Mucosa of descending colon (tissue), 3 donors: Measurements from ENCODE around the gene ARHGAP26. TPM values are rescaled to one million over a fixed set of nuclear protein-coding genes. Genes with fewer than 3 reads are reported as not detected.

Experiments
- ATAC-seq: fragments of 200-7000 bp; cut with Tn5 transposase; one replicate; pipeline ENCODE4 v1.9.1; 2020; ENCODE audit warnings: mild to moderate bottlenecking, moderate library complexity
- DNase-seq, 3 donors: peaks; one replicate each; pipeline ENCODE4 v3.0.0-alpha.2; 2020
- H3K36me3 ChIP-seq: fragments of 200-600 bp; one replicate; pipeline ENCODE4 v1.8.0; 2021; ENCODE audit warnings: low read depth, mild to moderate bottlenecking
- H3K4me1 ChIP-seq: fragments of 200-600 bp; one replicate; pipeline ENCODE4 v1.8.0; 2021; ENCODE audit warnings: low read depth, mild to moderate bottlenecking
- H3K4me3 ChIP-seq: fragments of 200-600 bp; one replicate; pipeline ENCODE4 v1.8.0; 2021; ENCODE audit warnings: mild to moderate bottlenecking
- H3K9me3 ChIP-seq: fragments of 200-600 bp; one replicate; pipeline ENCODE4 v1.8.0; 2021; ENCODE audit warnings: mild to moderate bottlenecking
- intact Hi-C, 2 donors: fragments of 100-400 bp; cut with DNase I in 1 of 2; cut with micrococcal nuclease in 1 of 2; formaldehyde crosslinking; loops; one replicate each; pipeline versions ENCODE4 v1.11.0 to v1.11.1; 2022; cut with DNase I, micrococcal nuclease
- total RNA-seq, 3 donors: library from RNA; stranded (reverse); fragmentation: NEBNext Ultra II Directional in 2 of 3; extraction: Animal tissue kit (Norgen Biotek cat#: 25700) in 2 of 3; gene quantifications; one replicate each; pipeline versions ENCODE4 v1.2.1 to v1.2.4, GENCODE V29; 2021 to 2023
- TF ChIP-seq, protein P1 (sequence below): fragments of 200-600 bp; IDR thresholded peaks from one replicate; pipeline ENCODE4 v1.8.0; 2022; ENCODE audit warnings: antibody characterized with exemption, mild to moderate bottlenecking
- donor health status: DM: no; HTN: no; CAD: no; lungs with moderate emphysema.
- donor health status: DM: no; HTN: no; CAD: no.
- donor health status: DM: no; HTN: yes; CAD: no.

Gene ARHGAP26
- total RNA-seq, 3 donors from 2014 or later, result 52.9 to 96.0 (median 67.8) TPM

DNA sequence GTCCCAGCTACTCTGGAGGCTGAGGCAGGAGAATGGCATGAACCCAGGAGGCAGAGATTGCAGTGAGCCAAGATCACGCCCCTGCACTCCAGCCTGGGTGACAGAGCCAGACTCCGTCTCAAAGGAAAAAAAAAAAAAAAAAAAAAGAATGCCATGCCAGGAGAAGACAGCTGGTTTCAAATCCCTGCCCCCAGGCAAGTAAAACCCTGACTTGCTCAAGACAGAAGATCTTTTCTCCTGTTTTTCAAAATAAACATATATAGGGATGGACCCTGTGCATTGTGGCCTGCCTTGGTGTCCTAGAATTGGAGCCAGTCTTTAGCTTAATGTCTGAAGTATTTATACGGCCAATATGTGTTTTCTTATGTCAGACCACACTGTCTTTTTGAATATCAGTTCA is 456.2 kb downstream of the ARHGAP26 start:
- intact Hi-C loops, result no loop called here
- ATAC-seq, result no peak
- Histone ChIP-seq H3K4me3 (no peak overlapping the region), H3K36me3 (no peaks in the 10 kb centered on the region), H3K9me3 (no peaks in the 10 kb centered on the region), H3K4me1 (no peaks in the 10 kb centered on the region)
- no peak for DNase-seq
- TF ChIP-seq, protein P1, sequence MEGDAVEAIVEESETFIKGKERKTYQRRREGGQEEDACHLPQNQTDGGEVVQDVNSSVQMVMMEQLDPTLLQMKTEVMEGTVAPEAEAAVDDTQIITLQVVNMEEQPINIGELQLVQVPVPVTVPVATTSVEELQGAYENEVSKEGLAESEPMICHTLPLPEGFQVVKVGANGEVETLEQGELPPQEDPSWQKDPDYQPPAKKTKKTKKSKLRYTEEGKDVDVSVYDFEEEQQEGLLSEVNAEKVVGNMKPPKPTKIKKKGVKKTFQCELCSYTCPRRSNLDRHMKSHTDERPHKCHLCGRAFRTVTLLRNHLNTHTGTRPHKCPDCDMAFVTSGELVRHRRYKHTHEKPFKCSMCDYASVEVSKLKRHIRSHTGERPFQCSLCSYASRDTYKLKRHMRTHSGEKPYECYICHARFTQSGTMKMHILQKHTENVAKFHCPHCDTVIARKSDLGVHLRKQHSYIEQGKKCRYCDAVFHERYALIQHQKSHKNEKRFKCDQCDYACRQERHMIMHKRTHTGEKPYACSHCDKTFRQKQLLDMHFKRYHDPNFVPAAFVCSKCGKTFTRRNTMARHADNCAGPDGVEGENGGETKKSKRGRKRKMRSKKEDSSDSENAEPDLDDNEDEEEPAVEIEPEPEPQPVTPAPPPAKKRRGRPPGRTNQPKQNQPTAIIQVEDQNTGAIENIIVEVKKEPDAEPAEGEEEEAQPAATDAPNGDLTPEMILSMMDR, result no peak

- Histone ChIP-seq H3K4me1 (no peaks in the 10 kb centered on the region), H3K4me3 (no peak overlapping the region), H3K9me3 (no peaks in the 10 kb centered on the region), H3K36me3 (no peaks in the 10 kb centered on the region)
- TF ChIP-seq, protein P1, result no peak
- DNase-seq, result no peak
- intact Hi-C loops, result no loop called here
- ATAC-seq, result no peak
Observed at GRCh38 chr5:143226872-143227271, 456.7 kb downstream of the ARHGAP26 start.

DNA sequence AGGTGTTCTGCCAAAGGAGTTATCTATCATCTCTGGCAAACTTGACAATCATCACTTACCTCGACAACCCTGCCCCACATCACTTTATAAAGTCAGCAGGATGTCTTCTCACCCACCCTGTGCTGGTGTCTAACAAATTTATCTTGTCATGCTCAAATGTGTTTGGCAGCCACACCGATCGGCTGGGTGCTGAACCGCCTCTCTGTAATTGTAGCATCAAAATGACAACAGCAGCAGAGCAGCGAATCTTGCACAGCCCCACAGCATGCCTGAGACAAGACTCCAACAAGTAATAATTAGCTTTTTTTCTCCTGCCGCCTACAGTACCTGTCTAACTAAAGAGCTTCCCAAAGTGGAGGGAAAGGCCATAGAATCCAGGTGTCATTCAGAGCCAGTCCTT is 457.1 kb downstream of the ARHGAP26 start:
- Histone ChIP-seq H3K4me3 (no peak overlapping the region), H3K4me1 (no peaks in the 10 kb centered on the region), H3K36me3 (no peaks in the 10 kb centered on the region), H3K9me3 (no peaks in the 10 kb centered on the region)
- DNase-seq, result no peak
- intact Hi-C loops, result no loop called here
- ATAC-seq, result no peak
- TF ChIP-seq, protein P1, result no peak

GRCh38 chr5:143228597-143229293 is 458.6 kb downstream of the ARHGAP26 start:
- intact Hi-C loops, result no loop called here
- Histone ChIP-seq H3K4me3 (no peak overlapping the region), H3K9me3 (no peaks in the 10 kb centered on the region), H3K4me1 (no peaks in the 10 kb centered on the region), H3K36me3 (no peaks in the 10 kb centered on the region)
- ATAC-seq (no peak), DNase-seq (no peak)
- TF ChIP-seq, protein P1, result no peak

DNA sequence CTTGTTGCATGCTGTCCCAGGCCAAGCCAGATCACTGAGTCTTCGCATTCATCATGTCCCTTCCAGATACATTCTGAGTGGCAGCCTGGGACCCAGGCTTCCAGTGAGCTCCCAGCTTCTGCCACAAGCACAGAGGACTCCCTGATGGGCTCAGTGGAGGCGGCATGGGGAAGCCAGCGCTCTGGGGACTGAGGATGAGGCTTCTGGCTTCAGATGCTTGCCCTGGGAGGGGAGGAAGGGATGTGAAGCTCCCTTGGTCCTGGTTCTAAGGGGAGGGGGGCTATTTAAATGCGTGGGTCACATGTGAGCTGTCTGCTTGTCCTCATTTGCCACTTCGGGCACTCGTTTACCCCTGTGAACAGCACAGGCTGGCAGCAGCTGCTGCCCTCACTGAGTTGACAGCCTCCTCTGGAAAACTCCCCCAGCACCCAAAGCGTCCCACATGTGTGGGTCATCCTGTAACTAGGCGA is 459.3 kb downstream of the ARHGAP26 start:
- Histone ChIP-seq H3K36me3 (no peaks in the 10 kb centered on the region), H3K4me3 (no peak overlapping the region), H3K4me1 (no peaks in the 10 kb centered on the region), H3K9me3 (no peaks in the 10 kb centered on the region)
- ATAC-seq (peak; percentile 52), DNase-seq (no peak)
- intact Hi-C loops, result no loop called here
- TF ChIP-seq, protein P1, result no peak
